WTC11 (cell line): Measurements from ENCODE around the gene KRT83.

ENCODE experiments used
- AFF4 ChIP-seq: sonication (generic); formaldehyde crosslinking; IDR thresholded peaks from 2 replicates; pipeline ENCODE4 v1.8.1; 2023; ENCODE audit warnings: mild to moderate bottlenecking, missing genetic modification reagents, borderline replicate concordance
- ATF1 ChIP-seq: sonication (generic); formaldehyde crosslinking; IDR thresholded peaks from 2 replicates; pipeline ENCODE4 v1.8.1; 2023; ENCODE audit warnings: mild to moderate bottlenecking, moderate library complexity, missing genetic modification reagents
- CTCF ChIP-seq: fragments of 200-600 bp; IDR thresholded peaks from 2 replicates; pipeline ENCODE4 v1.8.0; 2022; ENCODE audit warnings: antibody characterized with exemption
- ERG ChIP-seq: fragments of 250-450 bp; sonication (Bioruptor Pico); IDR thresholded peaks from 2 replicates; pipeline ENCODE4 v1.8.0; 2021; ENCODE audit warnings: mild to moderate bottlenecking
- HMGXB4 ChIP-seq: sonication (generic); formaldehyde crosslinking; IDR thresholded peaks from 2 replicates; pipeline ENCODE4 v1.8.1; 2023; ENCODE audit warnings: mild to moderate bottlenecking, moderate library complexity, missing genetic modification reagents
- MAX ChIP-seq: sonication (generic); formaldehyde crosslinking; IDR thresholded peaks from 2 replicates; pipeline ENCODE4 v1.8.0; 2022; ENCODE audit warnings: mild to moderate bottlenecking, missing genetic modification reagents
- NR1H2 ChIP-seq: sonication (generic); formaldehyde crosslinking; IDR thresholded peaks from 2 replicates; pipeline ENCODE4 v1.9.0; 2021; ENCODE audit warnings: mild to moderate bottlenecking, moderate library complexity, missing genetic modification reagents
- NR2C2 ChIP-seq: sonication (generic); formaldehyde crosslinking; IDR thresholded peaks from 2 replicates; pipeline ENCODE4 v1.8.0; 2022; ENCODE audit warnings: mild to moderate bottlenecking, missing genetic modification reagents
- PREB ChIP-seq: sonication (generic); formaldehyde crosslinking; IDR thresholded peaks from 2 replicates; pipeline ENCODE4 v1.8.1; 2022; ENCODE audit warnings: mild to moderate bottlenecking, missing genetic modification reagents, moderate library complexity, borderline replicate concordance
- SP1 ChIP-seq: sonication (generic); formaldehyde crosslinking; conservative IDR thresholded peaks from 2 replicates; pipeline ENCODE4 v1.8.1; 2022; ENCODE audit warnings: missing genetic modification reagents

GRCh38 chr12:52350021-52350620, 28.9 kb upstream of the KRT83 start:
- no peak for TF ChIP-seq PREB (CRISPR knock-in tag)
- no peak for TF ChIP-seq CTCF
- no peak for TF ChIP-seq SP1 (CRISPR knock-in tag)
- no peak for TF ChIP-seq ERG
- no peak for TF ChIP-seq NR1H2 (CRISPR knock-in tag)
- no peak for TF ChIP-seq MAX (CRISPR knock-in tag)
- no peak for TF ChIP-seq AFF4
- TF ChIP-seq NR2C2 (CRISPR knock-in tag), result no peak
- TF ChIP-seq ATF1 (CRISPR knock-in tag), result no peak
- no peak for TF ChIP-seq HMGXB4 (CRISPR knock-in tag)
